Liver (tissue), 3 donors: Measurements from ENCODE around the gene ARHGAP27.

Experiments used
- CTCF ChIP-seq: fragments of 150-350 bp; IDR thresholded peaks from 2 replicates; pipeline ENCODE4 v1.5.1; 2017; ENCODE audit warnings: improper control_type of control experiment, low read depth, low read length; ENCODE audit not compliant: missing input control
- GABPA ChIP-seq, 2 donors: IDR thresholded peaks in 1 of 2; conservative IDR thresholded peaks in 1 of 2; 2 replicates each; pipeline ENCODE4 v1.6.1; 2016; ENCODE audit warnings: antibody characterized with exemption in 2 of 2, mild to moderate bottlenecking in 1 of 2, moderate library complexity in 1 of 2
- REST ChIP-seq: IDR thresholded peaks from 2 replicates; pipeline ENCODE4 v1.6.1; 2016; ENCODE audit warnings: antibody characterized with exemption, mild to moderate bottlenecking
- SP1 ChIP-seq: IDR thresholded peaks from 2 replicates; pipeline ENCODE4 v1.6.1; 2018; ENCODE audit warnings: antibody characterized with exemption, mild to moderate bottlenecking
- ZBTB33 ChIP-seq: IDR thresholded peaks from 2 replicates; pipeline ENCODE4 v1.6.1; 2016; ENCODE audit warnings: antibody characterized with exemption
- donor health status: healthy.
- donor health status: healthy.

- TF ChIP-seq CTCF, result no peak
- TF ChIP-seq ZBTB33, result no peak
- TF ChIP-seq GABPA (IDR thresholded peaks at IDR 0.05 in 1 of 2, conservative IDR thresholded peaks at IDR 0.05 in 1 of 2), result no peak
- no peak for TF ChIP-seq REST
- no peak for TF ChIP-seq SP1
Measured at GRCh38 chr17:45394564-45394912, 38.1 kb downstream of the ARHGAP27 start.
